HEK293T (cell line): Measurements from ENCODE around the gene BMP6.

Source experiments
- ARNT ChIP-seq: fragments of 450-650 bp; IDR thresholded peaks from 2 replicates; pipeline ENCODE4 v1.6.1; 2017; ENCODE audit warnings: mild to moderate bottlenecking
- BHLHE40 ChIP-seq: fragments of 450-650 bp; IDR thresholded peaks from 2 replicates; pipeline ENCODE4 v1.6.1; 2016; ENCODE audit warnings: mild to moderate bottlenecking, moderate library complexity, borderline replicate concordance
- FOXA1 ChIP-seq: fragments of 450-650 bp; IDR thresholded peaks from 2 replicates; pipeline ENCODE4 v1.6.1; 2016; ENCODE audit warnings: mild to moderate bottlenecking
- FOXK2 ChIP-seq: fragments of 450-650 bp; IDR thresholded peaks from 2 replicates; pipeline ENCODE4 v1.6.1; 2016; ENCODE audit warnings: mild to moderate bottlenecking
- FOXM1 ChIP-seq: fragments of 450-650 bp; IDR thresholded peaks from 2 replicates; pipeline ENCODE4 v1.6.1; 2017; ENCODE audit warnings: mild to moderate bottlenecking, borderline replicate concordance
- L3MBTL2 ChIP-seq: fragments of 450-650 bp; conservative IDR thresholded peaks from 2 replicates; pipeline ENCODE4 v1.6.1; 2016; ENCODE audit warnings: mild to moderate bottlenecking
- LEF1 ChIP-seq: fragments of 450-650 bp; IDR thresholded peaks from 2 replicates; pipeline ENCODE4 v1.6.1; 2017; ENCODE audit warnings: mild to moderate bottlenecking, borderline replicate concordance
- NFRKB ChIP-seq: fragments of 450-650 bp; IDR thresholded peaks from 2 replicates; pipeline ENCODE4 v1.6.1; 2016; ENCODE audit warnings: mild to moderate bottlenecking, moderate library complexity
- SP1 ChIP-seq: fragments of 450-650 bp; IDR thresholded peaks from 2 replicates; pipeline ENCODE4 v1.6.1; 2017
- SUZ12 ChIP-seq: fragments of 450-650 bp; IDR thresholded peaks from 2 replicates; pipeline ENCODE4 v1.6.1; 2016; ENCODE audit warnings: mild to moderate bottlenecking
- TARDBP ChIP-seq: fragments of 450-650 bp; IDR thresholded peaks from 2 replicates; pipeline ENCODE4 v1.6.1; 2016
- ZNF384 ChIP-seq: fragments of 450-650 bp; IDR thresholded peaks from 2 replicates; pipeline ENCODE4 v1.6.1; 2016
- TF ChIP-seq, protein P1 (sequence below): fragments of 450-650 bp; IDR thresholded peaks from 2 replicates; pipeline ENCODE4 v1.6.1; 2016

GRCh38 chr6:7914311-7914710 lies 188.4 kb downstream of the BMP6 start:
- TF ChIP-seq SP1 (no peak), LEF1 (no peak), FOXA1 (no peak), FOXM1 (no peak), TARDBP (no peak), FOXK2 (no peak), ZNF384 (no peak), SUZ12 (no peak), BHLHE40 (no peak), NFRKB (no peak), L3MBTL2 (no peak), ARNT (no peak)
- TF ChIP-seq, protein P1, sequence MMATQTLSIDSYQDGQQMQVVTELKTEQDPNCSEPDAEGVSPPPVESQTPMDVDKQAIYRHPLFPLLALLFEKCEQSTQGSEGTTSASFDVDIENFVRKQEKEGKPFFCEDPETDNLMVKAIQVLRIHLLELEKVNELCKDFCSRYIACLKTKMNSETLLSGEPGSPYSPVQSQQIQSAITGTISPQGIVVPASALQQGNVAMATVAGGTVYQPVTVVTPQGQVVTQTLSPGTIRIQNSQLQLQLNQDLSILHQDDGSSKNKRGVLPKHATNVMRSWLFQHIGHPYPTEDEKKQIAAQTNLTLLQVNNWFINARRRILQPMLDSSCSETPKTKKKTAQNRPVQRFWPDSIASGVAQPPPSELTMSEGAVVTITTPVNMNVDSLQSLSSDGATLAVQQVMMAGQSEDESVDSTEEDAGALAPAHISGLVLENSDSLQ = no peak
